IPS-18c (cell line): ENCODE data around the gene WDR64.

Experiments
- H3K4me3 ChIP-seq: 2 replicates; pipeline ENCODE4 v1.7.0; 2013; ENCODE audit warnings: low read depth, mild to moderate bottlenecking, low read length, moderate library complexity; ENCODE audit not compliant: insufficient read depth
- H3K9me3 ChIP-seq: one replicate; pipeline ENCODE4 v1.6.1; 2013; ENCODE audit warnings: mild to moderate bottlenecking, low read length, moderate library complexity; ENCODE audit not compliant: control insufficient read depth, insufficient read depth

Gene WDR64

DNA sequence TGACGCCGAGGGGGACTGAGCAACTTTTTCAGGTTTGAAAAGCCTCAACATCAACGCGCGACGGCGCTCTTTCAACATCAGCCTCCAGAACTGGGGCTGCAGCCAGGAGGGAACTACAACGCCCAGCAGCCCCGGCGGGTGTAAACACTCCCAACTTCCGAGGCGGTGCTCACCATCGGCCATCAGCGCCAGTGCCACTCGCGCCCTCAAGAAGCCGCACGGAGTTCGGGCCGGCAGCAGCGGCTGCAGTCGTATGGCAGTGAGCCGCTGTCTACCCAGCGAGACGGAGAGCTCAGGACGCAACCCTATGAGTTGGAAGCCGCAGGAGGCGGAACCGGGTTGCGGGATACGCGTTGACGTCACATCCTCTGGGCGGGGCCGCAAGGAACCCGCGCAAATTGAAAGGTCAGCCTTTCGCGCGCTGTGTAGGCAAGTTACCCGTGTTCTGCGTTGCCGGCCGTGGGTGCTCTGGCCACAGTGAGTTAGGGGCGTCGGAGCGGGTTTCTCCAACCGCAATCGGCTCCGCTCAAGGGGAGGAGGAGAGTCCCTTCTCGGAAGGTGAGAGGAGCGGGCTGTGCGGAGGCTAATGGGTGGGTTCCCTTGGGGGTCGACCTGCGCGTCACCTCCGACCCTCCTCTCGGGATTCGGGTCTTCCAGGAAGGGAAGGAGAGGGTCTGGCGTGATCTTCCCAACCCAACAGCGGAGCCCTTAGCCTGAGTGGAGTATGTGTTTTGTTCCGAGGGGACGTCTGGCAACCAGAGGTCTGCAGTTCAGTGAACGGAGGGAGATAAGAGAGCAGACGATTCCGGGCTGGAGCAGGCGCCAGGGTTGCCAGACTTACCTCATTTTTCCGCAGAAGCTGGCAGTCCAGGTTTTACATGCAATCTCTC, 196.0 kb downstream of the WDR64 start, which contains the start of gene EXO1:
Gene EXO1, plus strand, starts transcription at position 409 of the 890 bp plus-strand sequence. CDS start 2,222 bp downstream, outside the sequence.
- H3K4me3 ChIP-seq = peak within 1 kb of the TSS; percentile 93
- H3K9me3 ChIP-seq = no peaks in the 10 kb centered on the region

GRCh38 chr1:241848686-241849344, 196.7 kb downstream of the WDR64 start:
- Histone ChIP-seq H3K4me3 (peak overlapping the region; percentile 93), H3K9me3 (no peaks in the 10 kb centered on the region)

- H3K4me3 ChIP-seq = peak overlapping the region; percentile 93
Measured at GRCh38 chr1:241849345-241849695, 197.2 kb downstream of the WDR64 start.

More at GRCh38 chr1:241849345-241849695, 197.2 kb downstream of the WDR64 start:
- no peaks in the 10 kb centered on the region for H3K9me3 ChIP-seq
